Measurements from ENCODE around the gene ZNRF1. TPM values are rescaled to one million over a fixed set of nuclear protein-coding genes. Genes with fewer than 3 reads are reported as not detected.

The ZNRF1 gene
- total and polyA plus RNA-seq, 2 of the 4 experiments (the other 2 are of a cell fraction), result 8.2 to 20.7 TPM

- H3K14ac ChIP-seq (replicated peaks; ENCODE audit: low read depth, low read length), result no peak overlapping the region; the same call in 1 of the 2 replicates
- H3K23ac ChIP-seq (ENCODE audit: low read depth, low read length), result no peak overlapping the region
- no peaks in the 10 kb centered on the region for H3K27me3 ChIP-seq (ENCODE audit: control insufficient read depth, insufficient read depth, low read length)
- H2BK5ac ChIP-seq (ENCODE audit: low read depth, low read length, poor library complexity, severe bottlenecking), result no peak overlapping the region
- H3K56ac ChIP-seq (ENCODE audit: extremely low read depth, insufficient read depth, low read length), result no peak overlapping the region
- peak; percentile 50 for ATAC-seq (ENCODE audit: low read depth)
- no peak overlapping the region for H4K5ac ChIP-seq (ENCODE audit: low read depth, low read length)
- TF ChIP-seq, protein P1, sequence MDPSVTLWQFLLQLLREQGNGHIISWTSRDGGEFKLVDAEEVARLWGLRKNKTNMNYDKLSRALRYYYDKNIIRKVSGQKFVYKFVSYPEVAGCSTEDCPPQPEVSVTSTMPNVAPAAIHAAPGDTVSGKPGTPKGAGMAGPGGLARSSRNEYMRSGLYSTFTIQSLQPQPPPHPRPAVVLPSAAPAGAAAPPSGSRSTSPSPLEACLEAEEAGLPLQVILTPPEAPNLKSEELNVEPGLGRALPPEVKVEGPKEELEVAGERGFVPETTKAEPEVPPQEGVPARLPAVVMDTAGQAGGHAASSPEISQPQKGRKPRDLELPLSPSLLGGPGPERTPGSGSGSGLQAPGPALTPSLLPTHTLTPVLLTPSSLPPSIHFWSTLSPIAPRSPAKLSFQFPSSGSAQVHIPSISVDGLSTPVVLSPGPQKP (IDR thresholded peaks at IDR 0.05; ENCODE audit: borderline replicate concordance, low read depth, low read length), result no peak
- no peak for TF ChIP-seq CEBPB (IDR thresholded peaks at IDR 0.05; ENCODE audit: low read depth, low read length)
- H3K36me3 ChIP-seq (ENCODE audit: control insufficient read depth, insufficient read depth, low read length), result peaks cover 2% of the 10 kb centered on the region; the same call in 1 of the 2 replicates
- peaks cover 38% of the 10 kb centered on the region for H4K20me1 ChIP-seq (ENCODE audit: insufficient read depth, low read length)
- no peak overlapping the region for H2BK120ac ChIP-seq (ENCODE audit: low read depth, low read length)
- no peak overlapping the region for H2BK20ac ChIP-seq (ENCODE audit: low read depth, low read length)
- no peak overlapping the region for H3K4ac ChIP-seq (ENCODE audit: low read depth, low read length)
- H4K8ac ChIP-seq (ENCODE audit: low read depth in 2 of 2, low read length in 2 of 2), result no peak overlapping the region
- no peak overlapping the region for H3K4me2 ChIP-seq (ENCODE audit: low read depth, low read length)
- no peak overlapping the region for H3K27ac ChIP-seq (ENCODE audit: insufficient read depth, low read length)
- H3K4me3 ChIP-seq (ENCODE audit: insufficient read depth, low read depth, low read length), result no peak overlapping the region
- dilution Hi-C loops (cut with HindIII; ENCODE audit: low sequenced_read_pairs, unreplicated experiment), result no loop called here
- intact Hi-C loops (cut with micrococcal nuclease), result no loop called here
- no peak overlapping the region for H2AFZ ChIP-seq (replicated peaks; ENCODE audit: low read length, poor library complexity)
- in situ Hi-C loops (cut with MboI; ENCODE audit: low sequenced_read_pairs), result no loop called here
- no peak overlapping the region for H3K9ac ChIP-seq (ENCODE audit: low read depth, low read length)
- H2BK15ac ChIP-seq (ENCODE audit: low read depth, low read length), result no peak overlapping the region
- ChIA-PET CTCF (no interaction called here), POLR2A (ENCODE audit: unreplicated experiment) (no interaction called here)
- H3K18ac ChIP-seq (ENCODE audit: low read depth, low read length), result no peak overlapping the region
- H2AK5ac ChIP-seq (ENCODE audit: low read depth, low read length), result no peak overlapping the region
- H3K9me1 ChIP-seq (ENCODE audit: insufficient read depth, low read length), result 0 out of 2 replicates have a peak, but pooled peaks cover 6% of the 10 kb centered on the region
- H4K91ac ChIP-seq (ENCODE audit: insufficient read depth, low read depth, low read length), result no peak overlapping the region
- peaks cover 51 to 76% of the 10 kb centered on the region in 2 experiments for H3K79me1 ChIP-seq (ENCODE audit: low read depth in 1 of 2, low read length in 2 of 2)
- BruUV-seq (replicated peaks), result no TSS peak
- peaks cover 3% of the 10 kb centered on the region; the same call in 1 of the 2 replicates for H3K9me3 ChIP-seq (ENCODE audit: control insufficient read depth, insufficient read depth, low read length)
- peaks cover 13% of the 10 kb centered on the region for H3K4me1 ChIP-seq (ENCODE audit: control insufficient read depth, insufficient read depth, low read length)
- DNase-seq, result peak; percentile 43
- WGBS, 2 experiments (ENCODE audit: extremely low coverage in 2 of 2, insufficient read length in 1 of 2), result no CpG with 5 or more reads among the region's 4 CpGs
- no peak overlapping the region for H2AK9ac ChIP-seq (replicated peaks; ENCODE audit: low read depth, low read length, poor library complexity)
Observed at GRCh38 chr16:75058806-75059205, 60.0 kb downstream of the ZNRF1 start.
